Measurements from ENCODE around the gene CENPE. TPM values are rescaled to one million over a fixed set of nuclear protein-coding genes. Genes with fewer than 3 reads are reported as not detected.
A peak's percentile ranks its signal among the peaks of the same experiment; 100 is the strongest.

Gene CENPE
- total and polyA plus RNA-seq, 2 donors (not counting 3 experiments of a cell fraction or from before 2014, with no cell fraction given): 1.7 to 50.8 TPM

GRCh38 chr4:103199009-103199408 is 866 bp upstream of the CENPE start:
- no peaks in the 10 kb centered on the region for H3K9me3 ChIP-seq (replicated peaks; ENCODE audit: control insufficient read depth, insufficient read depth, low read length)
- no peak overlapping the region for H3K4me3 ChIP-seq (replicated peaks in 1 of 3; ENCODE audit: insufficient read depth in 1 of 3, low read depth in 1 of 3, low read length in 3 of 3)
- FAIRE-seq (no peak), DNase-seq (ENCODE audit: low read depth, low spot score) (no peak)
- H3K79me2 ChIP-seq (ENCODE audit: control insufficient read depth, insufficient read depth, low read length): peaks cover 30% of the 10 kb centered on the region
- H3K4me1 ChIP-seq (ENCODE audit: control insufficient read depth, extremely low read depth, insufficient read depth, low read length): peaks cover 11% of the 10 kb centered on the region
- intact Hi-C loops (cut with micrococcal nuclease): loop anchor here (2.0 kb wide), 1 partner anchor 372 kb away; the partner anchor contains the start of gene UBE2D3
- POLR2A ChIA-PET: no interaction called here
- H4K20me1 ChIP-seq (replicated peaks; ENCODE audit: control insufficient read depth, extremely low read depth, insufficient read depth, low read length): no peaks in the 10 kb centered on the region
- H3K27me3 ChIP-seq (ENCODE audit: control insufficient read depth in 2 of 2, insufficient read depth in 2 of 2, low read length in 2 of 2): peaks cover 0 to 2% of the 10 kb centered on the region in 2 experiments
- no peak overlapping the region for H3K27ac ChIP-seq (ENCODE audit: insufficient read depth, low read depth, low read length)
- TF ChIP-seq FOS (IDR thresholded peaks at IDR 0.05; ENCODE audit: borderline replicate concordance, insufficient read depth, low read length): no peak
- BruUV-seq (replicated peaks): no TSS peak
- CTCF ChIA-PET: no interaction called here
- peak overlapping the region; percentile 92 for H3K4me2 ChIP-seq (ENCODE audit: insufficient read depth, low read length)
- dilution Hi-C loops (cut with MboI; ENCODE audit: extremely low pct_ligation_motif_present, low sequenced_read_pairs): no loop called here
- peak overlapping the region; percentile 86 for H2AFZ ChIP-seq (ENCODE audit: low read depth, low read length)
- peaks cover 0 to 8% of the 10 kb centered on the region in 2 experiments for H3K36me3 ChIP-seq (ENCODE audit: control insufficient read depth in 2 of 2, extremely low read depth in 1 of 2, insufficient read depth in 2 of 2, low read length in 2 of 2)
- no peak overlapping the region for H3K9ac ChIP-seq (replicated peaks; ENCODE audit: extremely low read depth, insufficient read depth, low read length)
- H3K9me1 ChIP-seq (replicated peaks; ENCODE audit: control insufficient read depth, extremely low read depth, insufficient read depth, low read length): no peaks in the 10 kb centered on the region

- dilution Hi-C loops (cut with MboI; ENCODE audit: extremely low pct_ligation_motif_present, low sequenced_read_pairs): no loop called here
- Histone ChIP-seq H2AFZ (ENCODE audit: low read depth, low read length) (peak overlapping the region; percentile 86), H3K79me2 (ENCODE audit: control insufficient read depth, insufficient read depth, low read length) (peaks cover 36% of the 10 kb centered on the region), H3K27me3 (ENCODE audit: control insufficient read depth in 2 of 2, insufficient read depth in 2 of 2, low read length in 2 of 2) (no peaks in the 10 kb centered on the region), H3K4me1 (ENCODE audit: control insufficient read depth, extremely low read depth, insufficient read depth, low read length) (peaks cover 11% of the 10 kb centered on the region), H3K36me3 (ENCODE audit: control insufficient read depth in 2 of 2, extremely low read depth in 1 of 2, insufficient read depth in 2 of 2, low read length in 2 of 2) (peaks cover 0 to 13% of the 10 kb centered on the region in 2 experiments), H3K9me1 (replicated peaks; ENCODE audit: control insufficient read depth, extremely low read depth, insufficient read depth, low read length) (no peaks in the 10 kb centered on the region), H3K9me3 (replicated peaks; ENCODE audit: control insufficient read depth, insufficient read depth, low read length) (no peaks in the 10 kb centered on the region), H3K4me2 (ENCODE audit: insufficient read depth, low read length) (peak overlapping the region; percentile 93), H3K4me3 (replicated peaks in 1 of 3; ENCODE audit: insufficient read depth in 1 of 3, low read depth in 1 of 3, low read length in 3 of 3) (peak overlapping the region; percentile 74 to 93 (median 92)), H4K20me1 (replicated peaks; ENCODE audit: control insufficient read depth, extremely low read depth, insufficient read depth, low read length) (no peaks in the 10 kb centered on the region), H3K9ac (replicated peaks; ENCODE audit: extremely low read depth, insufficient read depth, low read length) (peak overlapping the region; percentile 59), H3K27ac (ENCODE audit: insufficient read depth, low read depth, low read length) (peak overlapping the region; percentile 26)
- TF ChIP-seq CTCF (IDR thresholded peaks at IDR 0.05; ENCODE audit: extremely low read depth in 1 of 2, insufficient read depth in 1 of 2, low read depth in 1 of 2, low read length in 2 of 2) (no peak), GATA2 (IDR thresholded peaks at IDR 0.05; ENCODE audit: insufficient read depth, insufficient read length, low read depth, low read length) (no peak), EZH2 (IDR thresholded peaks at IDR 0.05; ENCODE audit: borderline replicate concordance, low read depth, low read length, severe bottlenecking) (no peak), POLR2AphosphoS5 (IDR thresholded peaks at IDR 0.05; ENCODE audit: insufficient read depth, low read depth, low read length) (no peak), MYC (IDR thresholded peaks at IDR 0.05; ENCODE audit: low read depth, low read length) (no peak), JUN (IDR thresholded peaks at IDR 0.05; ENCODE audit: borderline replicate concordance, insufficient read depth, insufficient read length, low read depth) (no peak), FOS (IDR thresholded peaks at IDR 0.05; ENCODE audit: borderline replicate concordance, insufficient read depth, low read length) (no peak), MAX (IDR thresholded peaks at IDR 0.05; ENCODE audit: insufficient read depth, insufficient read length) (no peak), POLR2A (IDR thresholded peaks at IDR 0.05; ENCODE audit: low read depth, low read length) (no peak)
- intact Hi-C loops (cut with micrococcal nuclease): loop anchor here (1.0 to 2.0 kb wide), 2 partner anchors 27 to 371 kb away; partner anchors contain the start of gene UBE2D3
- BruUV-seq (replicated peaks): TSS peak; percentile 71
- CTCF ChIA-PET: interaction anchor here (1.6 to 1.9 kb wide), 2 partner anchors 14 to 16 kb away, joined by 4 to 6 read pairs; no protein-coding TSS in a partner anchor
- FAIRE-seq (no peak), DNase-seq (ENCODE audit: low read depth, low spot score) (no peak)
- POLR2A ChIA-PET: no interaction called here
Measured at GRCh38 chr4:103197765-103198110, 405 bp downstream of the CENPE start.

Measured in endothelial cell of umbilical vein (primary cell).